IPS DF 4.7 (cell line): Measurements from ENCODE around the gene DCLRE1A.

Experiments used
- DNase-seq: peaks from one replicate; pipeline ENCODE4 v3.0.0-alpha.2; 2013; ENCODE audit warnings: low spot score; ENCODE audit errors: extremely low read depth

The DCLRE1A gene

GRCh38 chr10:113854013-113854760 is at the start of gene DCLRE1A, which contains the start of gene NHLRC2:
Gene DCLRE1A, minus strand, starts transcription at chr10:113854082. Its CDS starts 900 bp downstream, at chr10:113853182.
Gene NHLRC2, plus strand, starts transcription at chr10:113854661. Its CDS starts 212 bp downstream, at chr10:113854873.
- no peak for DNase-seq

- DNase-seq: no peak
Measured at GRCh38 chr10:113899952-113900598, 46.2 kb upstream of the DCLRE1A start.

GRCh38 chr10:113897693-113898618 is 44.1 kb upstream of the DCLRE1A start:
- no peak for DNase-seq

GRCh38 chr10:113895018-113895417 is 41.1 kb upstream of the DCLRE1A start:
- no peak for DNase-seq

- no peak for DNase-seq
Measured at GRCh38 chr10:113894581-113894980, 40.7 kb upstream of the DCLRE1A start.

- DNase-seq: no peak
Measured at GRCh38 chr10:113893570-113893969, 39.7 kb upstream of the DCLRE1A start.

- no peak for DNase-seq
Measured at GRCh38 chr10:113891476-113891875, 37.6 kb upstream of the DCLRE1A start.

- DNase-seq: no peak
Measured at GRCh38 chr10:113890769-113891168, 36.9 kb upstream of the DCLRE1A start.

- DNase-seq: no peak
Measured at GRCh38 chr10:113889911-113890310, 36.0 kb upstream of the DCLRE1A start.

- DNase-seq: no peak
Measured at GRCh38 chr10:113882240-113882639, 28.4 kb upstream of the DCLRE1A start.

GRCh38 chr10:113880236-113880635 is 26.4 kb upstream of the DCLRE1A start:
- DNase-seq: no peak

- no peak for DNase-seq
Measured at GRCh38 chr10:113879691-113880090, 25.8 kb upstream of the DCLRE1A start.

GRCh38 chr10:113876461-113876860 is 22.6 kb upstream of the DCLRE1A start:
- no peak for DNase-seq

- DNase-seq: no peak
Measured at GRCh38 chr10:113875212-113875611, 21.3 kb upstream of the DCLRE1A start.

GRCh38 chr10:113872139-113873030 is 18.5 kb upstream of the DCLRE1A start:
- no peak for DNase-seq

GRCh38 chr10:113869789-113870188 is 15.9 kb upstream of the DCLRE1A start:
- no peak for DNase-seq

GRCh38 chr10:113867904-113868303 is 14.0 kb upstream of the DCLRE1A start:
- DNase-seq: no peak

- no peak for DNase-seq
Measured at GRCh38 chr10:113866551-113867394, 12.9 kb upstream of the DCLRE1A start.

- no peak for DNase-seq
Measured at GRCh38 chr10:113865901-113866300, 12.0 kb upstream of the DCLRE1A start.

GRCh38 chr10:113859261-113859660 is 5.4 kb upstream of the DCLRE1A start:
- DNase-seq: no peak
